HepG2 (cell line): ENCODE data around the gene RREB1.

ENCODE experiments used
- ATRX ChIP-seq: sonication (generic); formaldehyde crosslinking; IDR thresholded peaks from 2 replicates; pipeline ENCODE4 v1.4.0; 2020; ENCODE audit warnings: missing genetic modification reagents, borderline replicate concordance
- BHLHE40 ChIP-seq: IDR thresholded peaks from 2 replicates; pipeline ENCODE4 v1.6.1; 2011; ENCODE audit warnings: low read length, improper control_type of control experiment
- NR2C2 ChIP-seq: sonication (generic); formaldehyde crosslinking; IDR thresholded peaks from 2 replicates; pipeline ENCODE4 v1.4.0; 2020; ENCODE audit warnings: missing genetic modification reagents, mild to moderate bottlenecking, moderate library complexity, borderline replicate concordance
- PCBP2 ChIP-seq: fragments of 200-400 bp; formaldehyde crosslinking; optimal IDR thresholded peaks from 2 replicates; pipeline ENCODE3; 2018; ENCODE audit warnings: low read length, low read depth; ENCODE audit not compliant: poor library complexity, severe bottlenecking
- REL ChIP-seq: sonication (generic); formaldehyde crosslinking; conservative IDR thresholded peaks from 2 replicates; pipeline ENCODE4 v1.8.0; 2022; ENCODE audit warnings: mild to moderate bottlenecking, missing genetic modification reagents, moderate library complexity
- ZNF292 ChIP-seq: sonication (generic); formaldehyde crosslinking; IDR thresholded peaks from 2 replicates; pipeline ENCODE4 v1.8.1; 2022; ENCODE audit warnings: mild to moderate bottlenecking, low read depth, missing genetic modification reagents, borderline replicate concordance
- TF ChIP-seq, protein P1 (sequence below): sonication (generic); formaldehyde crosslinking; IDR thresholded peaks from 2 replicates; pipeline ENCODE4 v1.4.0; 2020; ENCODE audit warnings: mild to moderate bottlenecking, low read depth, missing genetic modification reagents
- TF ChIP-seq, protein P2 (sequence below): sonication (generic); formaldehyde crosslinking; IDR thresholded peaks from 2 replicates; pipeline ENCODE4 v1.4.0; 2020; ENCODE audit warnings: missing genetic modification reagents
- TF ChIP-seq, protein P3 (sequence below): sonication (generic); formaldehyde crosslinking; IDR thresholded peaks from 2 replicates; pipeline ENCODE4 v1.5.0; 2020; ENCODE audit warnings: mild to moderate bottlenecking, missing genetic modification reagents, borderline replicate concordance
- TF ChIP-seq, protein P4 (sequence below): IDR thresholded peaks from 2 replicates; pipeline ENCODE4 v1.6.1; 2016; ENCODE audit warnings: low read depth, control low read depth
- TF ChIP-seq, protein P5 (sequence below): sonication (generic); formaldehyde crosslinking; IDR thresholded peaks from 2 replicates; pipeline ENCODE4 v1.4.0; 2020; ENCODE audit warnings: low read depth, missing genetic modification reagents
- TF ChIP-seq, protein P6 (sequence below): sonication (generic); formaldehyde crosslinking; IDR thresholded peaks from 2 replicates; pipeline ENCODE4 v1.4.0; 2020; ENCODE audit warnings: missing genetic modification reagents

DNA sequence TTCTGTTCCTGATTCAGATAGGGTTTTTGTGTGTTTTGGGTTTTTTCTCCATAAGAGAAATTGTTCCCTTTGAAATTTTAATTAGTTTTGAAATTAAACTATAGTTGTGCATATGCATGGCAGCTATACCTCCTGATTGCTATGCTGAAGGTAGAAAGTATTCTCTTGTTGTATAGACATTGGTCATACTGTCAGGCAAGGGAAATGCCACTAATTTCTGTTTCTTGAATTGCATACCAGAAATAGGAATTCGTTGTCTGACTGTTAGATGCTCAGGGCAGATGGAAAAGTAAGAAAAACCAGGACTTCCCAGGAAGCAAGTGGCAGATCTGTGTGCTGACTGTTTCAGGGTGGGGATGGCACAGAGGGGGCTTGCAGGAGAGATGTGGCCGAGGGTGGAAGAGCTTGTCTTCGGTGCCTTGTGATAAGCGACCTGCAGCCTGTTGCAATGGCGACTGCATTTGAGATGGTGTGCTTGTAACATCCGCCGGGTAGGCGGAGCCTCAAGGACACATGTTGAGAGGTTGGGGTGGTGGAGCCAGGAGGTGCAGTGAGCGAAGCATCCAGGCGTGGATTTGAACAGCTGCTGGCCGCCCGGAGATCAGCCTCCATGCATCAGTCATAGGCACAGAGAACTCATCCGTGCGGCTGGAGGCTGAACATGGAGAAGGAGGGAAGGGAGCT lies 42.8 kb downstream of the RREB1 start:
- no peak for TF ChIP-seq ZNF292 (CRISPR knock-in tag)
- TF ChIP-seq ATRX, result no peak
- no peak for TF ChIP-seq NR2C2 (CRISPR knock-in tag)
- TF ChIP-seq REL (CRISPR knock-in tag), result no peak
- no peak for TF ChIP-seq BHLHE40
- TF ChIP-seq, protein P1, sequence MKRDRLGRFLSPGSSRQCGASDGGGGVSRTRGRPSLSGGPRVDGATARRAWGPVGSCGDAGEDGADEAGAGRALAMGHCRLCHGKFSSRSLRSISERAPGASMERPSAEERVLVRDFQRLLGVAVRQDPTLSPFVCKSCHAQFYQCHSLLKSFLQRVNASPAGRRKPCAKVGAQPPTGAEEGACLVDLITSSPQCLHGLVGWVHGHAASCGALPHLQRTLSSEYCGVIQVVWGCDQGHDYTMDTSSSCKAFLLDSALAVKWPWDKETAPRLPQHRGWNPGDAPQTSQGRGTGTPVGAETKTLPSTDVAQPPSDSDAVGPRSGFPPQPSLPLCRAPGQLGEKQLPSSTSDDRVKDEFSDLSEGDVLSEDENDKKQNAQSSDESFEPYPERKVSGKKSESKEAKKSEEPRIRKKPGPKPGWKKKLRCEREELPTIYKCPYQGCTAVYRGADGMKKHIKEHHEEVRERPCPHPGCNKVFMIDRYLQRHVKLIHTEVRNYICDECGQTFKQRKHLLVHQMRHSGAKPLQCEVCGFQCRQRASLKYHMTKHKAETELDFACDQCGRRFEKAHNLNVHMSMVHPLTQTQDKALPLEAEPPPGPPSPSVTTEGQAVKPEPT, result no peak
- TF ChIP-seq, protein P2, sequence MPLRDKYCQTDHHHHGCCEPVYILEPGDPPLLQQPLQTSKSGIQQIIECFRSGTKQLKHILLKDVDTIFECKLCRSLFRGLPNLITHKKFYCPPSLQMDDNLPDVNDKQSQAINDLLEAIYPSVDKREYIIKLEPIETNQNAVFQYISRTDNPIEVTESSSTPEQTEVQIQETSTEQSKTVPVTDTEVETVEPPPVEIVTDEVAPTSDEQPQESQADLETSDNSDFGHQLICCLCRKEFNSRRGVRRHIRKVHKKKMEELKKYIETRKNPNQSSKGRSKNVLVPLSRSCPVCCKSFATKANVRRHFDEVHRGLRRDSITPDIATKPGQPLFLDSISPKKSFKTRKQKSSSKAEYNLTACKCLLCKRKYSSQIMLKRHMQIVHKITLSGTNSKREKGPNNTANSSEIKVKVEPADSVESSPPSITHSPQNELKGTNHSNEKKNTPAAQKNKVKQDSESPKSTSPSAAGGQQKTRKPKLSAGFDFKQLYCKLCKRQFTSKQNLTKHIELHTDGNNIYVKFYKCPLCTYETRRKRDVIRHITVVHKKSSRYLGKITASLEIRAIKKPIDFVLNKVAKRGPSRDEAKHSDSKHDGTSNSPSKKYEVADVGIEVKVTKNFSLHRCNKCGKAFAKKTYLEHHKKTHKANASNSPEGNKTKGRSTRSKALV (CRISPR knock-in tag), result no peak
- no peak for TF ChIP-seq PCBP2
- TF ChIP-seq, protein P3, sequence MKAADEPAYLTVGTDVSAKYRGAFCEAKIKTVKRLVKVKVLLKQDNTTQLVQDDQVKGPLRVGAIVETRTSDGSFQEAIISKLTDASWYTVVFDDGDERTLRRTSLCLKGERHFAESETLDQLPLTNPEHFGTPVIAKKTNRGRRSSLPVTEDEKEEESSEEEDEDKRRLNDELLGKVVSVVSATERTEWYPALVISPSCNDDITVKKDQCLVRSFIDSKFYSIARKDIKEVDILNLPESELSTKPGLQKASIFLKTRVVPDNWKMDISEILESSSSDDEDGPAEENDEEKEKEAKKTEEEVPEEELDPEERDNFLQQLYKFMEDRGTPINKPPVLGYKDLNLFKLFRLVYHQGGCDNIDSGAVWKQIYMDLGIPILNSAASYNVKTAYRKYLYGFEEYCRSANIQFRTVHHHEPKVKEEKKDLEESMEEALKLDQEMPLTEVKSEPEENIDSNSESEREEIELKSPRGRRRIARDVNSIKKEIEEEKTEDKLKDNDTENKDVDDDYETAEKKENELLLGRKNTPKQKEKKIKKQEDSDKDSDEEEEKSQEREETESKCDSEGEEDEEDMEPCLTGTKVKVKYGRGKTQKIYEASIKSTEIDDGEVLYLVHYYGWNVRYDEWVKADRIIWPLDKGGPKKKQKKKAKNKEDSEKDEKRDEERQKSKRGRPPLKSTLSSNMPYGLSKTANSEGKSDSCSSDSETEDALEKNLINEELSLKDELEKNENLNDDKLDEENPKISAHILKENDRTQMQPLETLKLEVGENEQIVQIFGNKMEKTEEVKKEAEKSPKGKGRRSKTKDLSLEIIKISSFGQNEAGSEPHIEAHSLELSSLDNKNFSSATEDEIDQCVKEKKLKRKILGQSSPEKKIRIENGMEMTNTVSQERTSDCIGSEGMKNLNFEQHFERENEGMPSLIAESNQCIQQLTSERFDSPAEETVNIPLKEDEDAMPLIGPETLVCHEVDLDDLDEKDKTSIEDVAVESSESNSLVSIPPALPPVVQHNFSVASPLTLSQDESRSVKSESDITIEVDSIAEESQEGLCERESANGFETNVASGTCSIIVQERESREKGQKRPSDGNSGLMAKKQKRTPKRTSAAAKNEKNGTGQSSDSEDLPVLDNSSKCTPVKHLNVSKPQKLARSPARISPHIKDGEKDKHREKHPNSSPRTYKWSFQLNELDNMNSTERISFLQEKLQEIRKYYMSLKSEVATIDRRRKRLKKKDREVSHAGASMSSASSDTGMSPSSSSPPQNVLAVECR (CRISPR knock-in tag), result no peak
- TF ChIP-seq, protein P4, sequence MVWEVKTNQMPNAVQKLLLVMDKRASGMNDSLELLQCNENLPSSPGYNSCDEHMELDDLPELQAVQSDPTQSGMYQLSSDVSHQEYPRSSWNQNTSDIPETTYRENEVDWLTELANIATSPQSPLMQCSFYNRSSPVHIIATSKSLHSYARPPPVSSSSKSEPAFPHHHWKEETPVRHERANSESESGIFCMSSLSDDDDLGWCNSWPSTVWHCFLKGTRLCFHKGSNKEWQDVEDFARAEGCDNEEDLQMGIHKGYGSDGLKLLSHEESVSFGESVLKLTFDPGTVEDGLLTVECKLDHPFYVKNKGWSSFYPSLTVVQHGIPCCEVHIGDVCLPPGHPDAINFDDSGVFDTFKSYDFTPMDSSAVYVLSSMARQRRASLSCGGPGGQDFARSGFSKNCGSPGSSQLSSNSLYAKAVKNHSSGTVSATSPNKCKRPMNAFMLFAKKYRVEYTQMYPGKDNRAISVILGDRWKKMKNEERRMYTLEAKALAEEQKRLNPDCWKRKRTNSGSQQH, result no peak
- TF ChIP-seq, protein P5, sequence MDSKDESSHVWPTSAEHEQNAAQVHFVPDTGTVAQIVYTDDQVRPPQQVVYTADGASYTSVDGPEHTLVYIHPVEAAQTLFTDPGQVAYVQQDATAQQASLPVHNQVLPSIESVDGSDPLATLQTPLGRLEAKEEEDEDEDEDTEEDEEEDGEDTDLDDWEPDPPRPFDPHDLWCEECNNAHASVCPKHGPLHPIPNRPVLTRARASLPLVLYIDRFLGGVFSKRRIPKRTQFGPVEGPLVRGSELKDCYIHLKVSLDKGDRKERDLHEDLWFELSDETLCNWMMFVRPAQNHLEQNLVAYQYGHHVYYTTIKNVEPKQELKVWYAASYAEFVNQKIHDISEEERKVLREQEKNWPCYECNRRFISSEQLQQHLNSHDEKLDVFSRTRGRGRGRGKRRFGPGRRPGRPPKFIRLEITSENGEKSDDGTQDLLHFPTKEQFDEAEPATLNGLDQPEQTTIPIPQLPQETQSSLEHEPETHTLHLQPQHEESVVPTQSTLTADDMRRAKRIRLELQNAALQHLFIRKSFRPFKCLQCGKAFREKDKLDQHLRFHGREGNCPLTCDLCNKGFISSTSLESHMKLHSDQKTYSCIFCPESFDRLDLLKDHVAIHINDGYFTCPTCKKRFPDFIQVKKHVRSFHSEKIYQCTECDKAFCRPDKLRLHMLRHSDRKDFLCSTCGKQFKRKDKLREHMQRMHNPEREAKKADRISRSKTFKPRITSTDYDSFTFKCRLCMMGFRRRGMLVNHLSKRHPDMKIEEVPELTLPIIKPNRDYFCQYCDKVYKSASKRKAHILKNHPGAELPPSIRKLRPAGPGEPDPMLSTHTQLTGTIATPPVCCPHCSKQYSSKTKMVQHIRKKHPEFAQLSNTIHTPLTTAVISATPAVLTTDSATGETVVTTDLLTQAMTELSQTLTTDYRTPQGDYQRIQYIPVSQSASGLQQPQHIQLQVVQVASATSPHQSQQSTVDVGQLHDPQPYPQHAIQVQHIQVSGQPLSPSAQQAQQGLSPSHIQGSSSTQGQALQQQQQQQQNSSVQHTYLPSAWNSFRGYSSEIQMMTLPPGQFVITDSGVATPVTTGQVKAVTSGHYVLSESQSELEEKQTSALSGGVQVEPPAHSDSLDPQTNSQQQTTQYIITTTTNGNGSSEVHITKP (CRISPR knock-in tag), result no peak
- TF ChIP-seq, protein P6, sequence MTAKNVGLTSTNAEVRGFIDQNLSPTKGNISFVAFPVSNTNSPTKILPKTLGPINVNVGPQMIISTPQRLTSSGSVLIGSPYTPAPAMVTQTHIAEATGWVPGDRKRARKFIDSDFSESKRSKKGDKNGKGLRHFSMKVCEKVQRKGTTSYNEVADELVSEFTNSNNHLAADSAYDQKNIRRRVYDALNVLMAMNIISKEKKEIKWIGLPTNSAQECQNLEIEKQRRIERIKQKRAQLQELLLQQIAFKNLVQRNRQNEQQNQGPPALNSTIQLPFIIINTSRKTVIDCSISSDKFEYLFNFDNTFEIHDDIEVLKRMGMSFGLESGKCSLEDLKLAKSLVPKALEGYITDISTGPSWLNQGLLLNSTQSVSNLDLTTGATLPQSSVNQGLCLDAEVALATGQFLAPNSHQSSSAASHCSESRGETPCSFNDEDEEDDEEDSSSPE (CRISPR knock-in tag), result no peak
